ENCODE results near the gene CEP128.

DNA sequence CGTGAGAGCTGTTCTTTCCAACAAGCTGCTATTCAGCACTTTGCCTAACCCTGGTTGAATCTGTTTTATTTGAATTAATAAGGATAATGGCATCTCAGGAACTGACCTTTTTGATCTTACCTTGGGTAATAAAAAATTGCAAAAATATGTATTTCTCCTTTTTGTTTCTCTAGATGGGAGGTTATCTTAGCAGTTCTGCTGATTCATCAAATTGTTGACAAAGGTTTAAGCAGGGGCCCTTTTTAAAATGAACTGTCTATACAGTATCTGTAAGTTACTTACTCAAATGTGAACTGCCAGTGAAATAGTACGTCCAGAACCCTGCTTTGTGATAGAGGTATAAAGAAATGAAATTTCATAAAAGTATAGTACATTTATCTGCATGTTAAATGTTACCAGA is 14.6 kb upstream of the CEP128 start:
- TF ChIP-seq POLR2AphosphoS5 (IDR thresholded peaks at IDR 0.05; ENCODE audit: borderline replicate concordance, low read depth, low read length) (no peak), EZH2 (IDR thresholded peaks at IDR 0.05) (no peak)
